Sigmoid colon (tissue), 7 donors: ENCODE data around the gene RYR3. TPM values are rescaled to one million over a fixed set of nuclear protein-coding genes. Genes with fewer than 3 reads are reported as not detected.

Experiments used
- DNase-seq: peaks from one replicate; pipeline ENCODE4 v3.0.0-alpha.2; 2019
- H3K27ac ChIP-seq, 4 donors: fragments of 200-600 bp; sonication (generic); one replicate each; pipeline ENCODE4 v1.5.1; 2016 to 2019; ENCODE audit warnings: mild to moderate bottlenecking in 1 of 4
- H3K27me3 ChIP-seq, 3 donors: fragments of 200-600 bp; sonication (generic); one replicate each; pipeline ENCODE4 v1.5.1; 2019; ENCODE audit warnings: mild to moderate bottlenecking in 1 of 3
- H3K36me3 ChIP-seq, 4 donors: fragments of 200-600 bp; sonication (generic); one replicate each; pipeline ENCODE4 v1.5.1; 2016 to 2019
- H3K4me1 ChIP-seq, 4 donors: fragments of 200-600 bp; sonication (generic); one replicate each; pipeline ENCODE4 v1.5.1; 2017 to 2019
- H3K4me3 ChIP-seq, 4 donors: fragments of 200-600 bp; sonication (generic); one replicate each; pipeline ENCODE4 v1.5.1; 2017 to 2019; ENCODE audit warnings: mild to moderate bottlenecking in 2 of 4, moderate library complexity in 1 of 4
- H3K9me3 ChIP-seq, 4 donors: fragments of 200-600 bp in 3 of 4; sonication (generic) in 3 of 4; one replicate each; pipeline versions ENCODE4 v1.5.1 to v1.6.1; 2013 to 2019
- EP300 ChIP-seq, 4 donors: sonication (generic); formaldehyde crosslinking; IDR thresholded peaks; one replicate each; pipeline ENCODE4 v1.6.1; 2017; ENCODE audit warnings: antibody characterized with exemption in 4 of 4
- POLR2A ChIP-seq, 2 donors: fragments of 450-650 bp; IDR thresholded peaks; one replicate each; pipeline ENCODE4 v1.6.1; 2016; ENCODE audit warnings: antibody characterized with exemption in 2 of 2, mild to moderate bottlenecking in 2 of 2, moderate library complexity in 2 of 2
- POLR2AphosphoS5 ChIP-seq, 4 donors: sonication (generic); formaldehyde crosslinking; IDR thresholded peaks; one replicate each; pipeline ENCODE4 v1.6.1; 2017; ENCODE audit warnings: antibody characterized with exemption in 4 of 4
- WGBS, 2 donors: extraction: QIAGEN DNeasy Blood & Tissue Kit; methylation state at CpG; one replicate each; pipeline ENCODE4 v1.1.7; 2013; 5-methylcytosine and 5-hydroxymethylcytosine counted together
- intact Hi-C: fragments of 100-400 bp; cut with DNase I; formaldehyde crosslinking; loops from one replicate; pipeline ENCODE4 v1.15.1; 2023
- polyA plus RNA-seq, 3 donors: library from polyadenylated mRNA; stranded (reverse); fragments of 200-250 nt; gene quantifications; one replicate each; pipeline ENCODE4 v1.2.3, GENCODE V29; 2013
- total RNA-seq, 4 donors: library from RNA; depleted of rRNA; stranded (reverse); fragments of >200 nt; gene quantifications; one replicate each; pipeline ENCODE4 v1.1.0, GENCODE V29; 2016
- TF ChIP-seq, protein P1 (sequence below), 4 experiments: fragments of 450-650 bp in 3 of 4; fragments of 200-600 bp in 1 of 4; IDR thresholded peaks; one replicate each; pipeline ENCODE4 v1.5.1; 2016 to 2019; ENCODE audit warnings: antibody characterized with exemption in 4 of 4, mild to moderate bottlenecking in 3 of 4, moderate library complexity in 2 of 4
- donor health status: healthy with polysubstance abuse.
- donor health status: Bipolar disorder and iron deficiency.
- donor health status: healthy.

RYR3 gene
- total and polyA plus RNA-seq, 7 donors = 0.38 to 29.1 (median 10.5) TPM; not detected in 1

DNA sequence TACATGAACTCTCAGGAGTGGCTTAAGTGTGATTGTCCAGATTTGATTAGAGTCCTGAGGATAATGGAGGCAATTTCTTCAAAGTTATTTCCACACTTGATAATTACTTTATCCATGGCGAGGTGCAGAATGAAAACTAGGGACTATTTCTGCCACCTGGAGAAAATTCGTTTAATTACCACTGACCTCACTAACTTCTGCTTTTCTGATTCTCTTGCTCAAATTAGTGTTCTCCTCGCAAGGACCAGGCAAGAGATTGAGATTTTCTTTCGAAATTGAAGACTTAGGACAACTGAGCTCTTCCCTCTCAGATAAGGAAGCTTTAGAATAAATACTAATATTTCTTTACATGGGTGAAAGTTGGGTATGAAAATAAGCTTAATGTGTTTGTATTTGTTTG lies 135.2 kb downstream of the RYR3 start:
- no peaks in the 10 kb centered on the region for H3K4me1 ChIP-seq
- no peaks in the 10 kb centered on the region for H3K27me3 ChIP-seq
- DNase-seq = no peak
- no peak overlapping the region for H3K27ac ChIP-seq
- no peaks in the 10 kb centered on the region for H3K9me3 ChIP-seq
- H3K36me3 ChIP-seq = no peaks in the 10 kb centered on the region
- 56 to 67% methylated on average over 4 of the region's 4 CpGs for WGBS, 2 donors
- H3K4me3 ChIP-seq = no peak overlapping the region
- intact Hi-C loops = no loop called here
- TF ChIP-seq POLR2AphosphoS5 (IDR thresholded peaks at IDR 0.05) = no peak
- no peak for TF ChIP-seq EP300 (IDR thresholded peaks at IDR 0.05)
- TF ChIP-seq POLR2A (IDR thresholded peaks at IDR 0.05) = no peak
- TF ChIP-seq, protein P1, sequence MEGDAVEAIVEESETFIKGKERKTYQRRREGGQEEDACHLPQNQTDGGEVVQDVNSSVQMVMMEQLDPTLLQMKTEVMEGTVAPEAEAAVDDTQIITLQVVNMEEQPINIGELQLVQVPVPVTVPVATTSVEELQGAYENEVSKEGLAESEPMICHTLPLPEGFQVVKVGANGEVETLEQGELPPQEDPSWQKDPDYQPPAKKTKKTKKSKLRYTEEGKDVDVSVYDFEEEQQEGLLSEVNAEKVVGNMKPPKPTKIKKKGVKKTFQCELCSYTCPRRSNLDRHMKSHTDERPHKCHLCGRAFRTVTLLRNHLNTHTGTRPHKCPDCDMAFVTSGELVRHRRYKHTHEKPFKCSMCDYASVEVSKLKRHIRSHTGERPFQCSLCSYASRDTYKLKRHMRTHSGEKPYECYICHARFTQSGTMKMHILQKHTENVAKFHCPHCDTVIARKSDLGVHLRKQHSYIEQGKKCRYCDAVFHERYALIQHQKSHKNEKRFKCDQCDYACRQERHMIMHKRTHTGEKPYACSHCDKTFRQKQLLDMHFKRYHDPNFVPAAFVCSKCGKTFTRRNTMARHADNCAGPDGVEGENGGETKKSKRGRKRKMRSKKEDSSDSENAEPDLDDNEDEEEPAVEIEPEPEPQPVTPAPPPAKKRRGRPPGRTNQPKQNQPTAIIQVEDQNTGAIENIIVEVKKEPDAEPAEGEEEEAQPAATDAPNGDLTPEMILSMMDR (IDR thresholded peaks at IDR 0.05) = no peak

DNA sequence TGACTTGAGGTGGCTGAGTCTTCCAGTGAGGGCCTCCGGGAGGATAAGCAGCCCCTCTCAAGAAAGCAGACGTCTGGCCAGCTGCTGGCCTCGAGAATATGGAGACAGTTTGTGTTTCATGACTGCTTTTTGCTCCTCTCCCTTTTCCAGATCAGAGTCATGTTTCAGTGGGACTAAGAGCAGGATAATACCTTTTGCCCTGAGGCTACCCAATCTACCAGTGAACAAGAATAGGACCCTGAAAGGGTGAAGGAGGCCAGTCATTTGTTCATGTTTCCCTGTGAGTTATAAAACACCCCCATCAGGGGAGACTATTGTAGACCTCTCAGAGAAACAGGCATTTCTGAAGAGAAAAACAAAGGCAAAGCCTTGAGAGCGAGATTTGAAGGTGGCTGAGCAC lies 137.4 kb downstream of the RYR3 start:
- H3K27me3 ChIP-seq = no peaks in the 10 kb centered on the region
- WGBS, 2 donors = 62 to 70% methylated on average over 4 of the region's 4 CpGs
- intact Hi-C loops = no loop called here

DNA sequence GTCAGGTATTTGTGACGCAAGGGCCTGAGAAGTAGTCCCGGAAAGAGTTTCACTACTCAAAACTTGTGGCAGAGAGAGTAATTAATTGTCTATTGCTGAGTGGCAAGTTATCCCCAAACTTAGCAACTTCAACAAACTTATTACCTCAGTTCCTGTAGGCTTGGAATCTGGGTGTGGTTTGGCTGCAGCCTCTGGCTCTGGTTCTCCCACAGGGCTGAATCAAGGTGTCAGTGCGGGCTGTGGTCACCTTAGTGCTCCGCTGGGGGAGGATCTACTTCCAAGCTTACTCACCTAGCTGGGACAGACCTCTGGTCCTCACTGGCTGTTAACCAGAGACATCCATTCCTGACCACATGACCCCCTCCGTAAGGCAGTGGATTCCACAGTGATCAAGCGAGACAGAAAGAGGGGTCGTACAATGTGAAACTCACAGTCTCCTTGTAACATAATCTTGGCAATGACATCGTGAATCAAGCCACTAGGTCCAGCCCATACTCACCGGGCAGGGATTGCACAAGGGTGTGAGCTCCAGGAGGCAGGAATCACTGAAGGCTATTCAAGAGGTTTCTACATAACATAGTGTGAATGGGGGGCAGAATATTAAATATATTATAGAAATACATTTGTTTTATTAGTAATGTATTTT lies 138.3 kb downstream of the RYR3 start:
- Histone ChIP-seq H3K9me3 (no peaks in the 10 kb centered on the region), H3K4me1 (no peaks in the 10 kb centered on the region), H3K27ac (no peak overlapping the region), H3K36me3 (no peaks in the 10 kb centered on the region), H3K27me3 (no peaks in the 10 kb centered on the region), H3K4me3 (no peak overlapping the region)
- TF ChIP-seq, protein P1 (IDR thresholded peaks at IDR 0.05) = no peak
- TF ChIP-seq EP300 (IDR thresholded peaks at IDR 0.05) (no peak), POLR2AphosphoS5 (IDR thresholded peaks at IDR 0.05) (no peak), POLR2A (IDR thresholded peaks at IDR 0.05) (no peak)
- 74 to 80% methylated on average over 9 of the region's 9 CpGs for WGBS, 2 donors
- DNase-seq = no peak
- intact Hi-C loops = no loop called here

More for the DNA sequence above, 137.4 kb downstream of the RYR3 start:
- TF ChIP-seq EP300 (IDR thresholded peaks at IDR 0.05) = no peak
- TF ChIP-seq, protein P1 (IDR thresholded peaks at IDR 0.05) = no peak
- TF ChIP-seq POLR2AphosphoS5 (IDR thresholded peaks at IDR 0.05) = no peak
- TF ChIP-seq POLR2A (IDR thresholded peaks at IDR 0.05) = no peak
- no peak for DNase-seq
- Histone ChIP-seq H3K4me3 (no peak overlapping the region), H3K4me1 (no peaks in the 10 kb centered on the region), H3K9me3 (no peaks in the 10 kb centered on the region), H3K36me3 (no peaks in the 10 kb centered on the region), H3K27ac (no peak overlapping the region)

DNA sequence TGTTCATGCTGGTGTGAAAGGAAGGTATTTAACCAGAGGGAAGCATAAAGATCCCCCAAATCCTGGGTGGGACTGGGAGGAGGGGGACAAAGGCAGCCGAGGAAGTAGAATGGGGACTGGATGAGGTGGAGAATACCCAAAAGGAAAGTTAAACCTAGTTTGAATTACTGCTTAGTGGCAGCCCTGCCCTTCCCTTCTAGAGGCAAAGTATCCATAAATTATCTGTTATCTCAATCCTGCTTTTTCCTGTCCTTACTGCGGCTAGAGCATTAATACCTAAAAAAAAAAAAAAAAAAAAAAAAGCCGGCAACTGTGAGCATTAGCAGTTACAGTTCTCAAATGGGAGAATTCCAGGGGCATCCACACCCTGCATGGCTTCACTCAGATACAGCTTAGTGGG lies 139.0 kb downstream of the RYR3 start:
- Histone ChIP-seq H3K9me3 (no peaks in the 10 kb centered on the region), H3K4me3 (no peak overlapping the region), H3K27ac (no peak overlapping the region), H3K4me1 (no peaks in the 10 kb centered on the region), H3K27me3 (no peaks in the 10 kb centered on the region), H3K36me3 (no peaks in the 10 kb centered on the region)
- intact Hi-C loops = no loop called here
- 23% methylated on average over 3 of the region's 3 CpGs for WGBS, 2 donors
- TF ChIP-seq EP300 (IDR thresholded peaks at IDR 0.05) = no peak
- TF ChIP-seq POLR2AphosphoS5 (IDR thresholded peaks at IDR 0.05) = no peak
- TF ChIP-seq POLR2A (IDR thresholded peaks at IDR 0.05) = no peak
- no peak for DNase-seq

DNA sequence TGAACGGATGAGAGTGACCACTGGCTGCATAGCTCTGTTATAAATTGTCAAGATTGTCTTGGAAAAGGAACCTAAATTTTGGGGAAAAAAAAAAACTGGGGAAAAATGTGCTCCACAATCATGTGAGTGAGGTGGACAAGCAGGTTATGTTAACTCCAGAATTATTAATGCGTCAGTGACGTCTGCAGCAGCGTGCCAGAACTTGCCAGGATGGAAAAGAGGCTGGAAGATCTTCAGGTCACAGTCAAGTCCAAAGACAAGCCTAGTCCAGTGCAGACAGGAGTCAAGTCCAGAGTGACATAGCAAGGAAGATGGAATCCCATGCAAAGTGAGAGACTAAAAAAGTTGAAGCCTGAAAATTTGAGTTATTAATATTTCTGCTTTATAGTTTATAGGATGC lies 140.6 kb downstream of the RYR3 start:
- Histone ChIP-seq H3K27ac (no peak overlapping the region), H3K36me3 (no peaks in the 10 kb centered on the region)

More for the DNA sequence above, 140.6 kb downstream of the RYR3 start:
- TF ChIP-seq EP300 (IDR thresholded peaks at IDR 0.05) (no peak), POLR2AphosphoS5 (IDR thresholded peaks at IDR 0.05) (no peak), POLR2A (IDR thresholded peaks at IDR 0.05) (no peak)
- TF ChIP-seq, protein P1 (IDR thresholded peaks at IDR 0.05) = no peak
- H3K4me1 ChIP-seq = no peaks in the 10 kb centered on the region
- no peak for DNase-seq
- no peaks in the 10 kb centered on the region for H3K9me3 ChIP-seq
- H3K4me3 ChIP-seq = no peak overlapping the region
- 83 to 90% methylated on average over 4 of the region's 4 CpGs for WGBS, 2 donors
- no peaks in the 10 kb centered on the region for H3K27me3 ChIP-seq
- intact Hi-C loops = no loop called here
